ENCODE results near the gene REEP3.

The REEP3 gene

GRCh38 chr10:63562391-63562790 is 41.2 kb downstream of the REEP3 start:
- TF ChIP-seq ZFP30 (CRISPR knock-in tag; IDR thresholded peaks at IDR 0.05), result no peak
- TF ChIP-seq BACH2 (CRISPR knock-in tag; IDR thresholded peaks at IDR 0.05; ENCODE audit: borderline replicate concordance), result no peak
- no peak for TF ChIP-seq ZNF565 (CRISPR knock-in tag; conservative IDR thresholded peaks at IDR 0.05; ENCODE audit: low read depth)
- no peak for TF ChIP-seq PATZ1 (CRISPR knock-in tag; IDR thresholded peaks at IDR 0.05; ENCODE audit: borderline replicate concordance)
- no peak for TF ChIP-seq TOX (CRISPR knock-in tag; IDR thresholded peaks at IDR 0.05; ENCODE audit: borderline replicate concordance)
- TF ChIP-seq ISL1 (CRISPR knock-in tag; IDR thresholded peaks at IDR 0.05), result no peak
- no peak for TF ChIP-seq PPARA (CRISPR knock-in tag; IDR thresholded peaks at IDR 0.05; ENCODE audit: borderline replicate concordance)
- no peak for TF ChIP-seq TSHZ2 (CRISPR knock-in tag; IDR thresholded peaks at IDR 0.05)
- no peak for TF ChIP-seq POU6F1 (CRISPR knock-in tag; IDR thresholded peaks at IDR 0.05; ENCODE audit: borderline replicate concordance, low read depth)
- no peak for TF ChIP-seq SNAI2 (CRISPR knock-in tag; IDR thresholded peaks at IDR 0.05)
- TF ChIP-seq ARNTL (CRISPR knock-in tag; IDR thresholded peaks at IDR 0.05; ENCODE audit: borderline replicate concordance, low read depth), result no peak
- no peak for TF ChIP-seq ZC3H10 (CRISPR knock-in tag; IDR thresholded peaks at IDR 0.05)
- TF ChIP-seq ESRRG (CRISPR knock-in tag; IDR thresholded peaks at IDR 0.05), result no peak
- TF ChIP-seq OSR1 (CRISPR knock-in tag; IDR thresholded peaks at IDR 0.05), result no peak
- TF ChIP-seq CREB5 (CRISPR knock-in tag; IDR thresholded peaks at IDR 0.05; ENCODE audit: low read depth), result no peak
- no peak for ATAC-seq

GRCh38 chr10:63562857-63563256 is 41.7 kb downstream of the REEP3 start:
- ATAC-seq, result no peak
- TF ChIP-seq OSR1 (CRISPR knock-in tag; IDR thresholded peaks at IDR 0.05), result no peak
- TF ChIP-seq ZFP30 (CRISPR knock-in tag; IDR thresholded peaks at IDR 0.05), result no peak
- no peak for TF ChIP-seq SNAI2 (CRISPR knock-in tag; IDR thresholded peaks at IDR 0.05)
- no peak for TF ChIP-seq CSDC2 (CRISPR knock-in tag; IDR thresholded peaks at IDR 0.05)
- no peak for TF ChIP-seq ARNTL (CRISPR knock-in tag; IDR thresholded peaks at IDR 0.05; ENCODE audit: borderline replicate concordance, low read depth)
- no peak for TF ChIP-seq TSHZ2 (CRISPR knock-in tag; IDR thresholded peaks at IDR 0.05)
- no peak for TF ChIP-seq ZNF70 (CRISPR knock-in tag; IDR thresholded peaks at IDR 0.05)
- no peak for TF ChIP-seq ISL1 (CRISPR knock-in tag; IDR thresholded peaks at IDR 0.05)
- no peak for TF ChIP-seq TCF4 (CRISPR knock-in tag; IDR thresholded peaks at IDR 0.05; ENCODE audit: borderline replicate concordance)
- TF ChIP-seq BACH2 (CRISPR knock-in tag; IDR thresholded peaks at IDR 0.05; ENCODE audit: borderline replicate concordance), result no peak
- no peak for TF ChIP-seq ZNF8 (CRISPR knock-in tag; IDR thresholded peaks at IDR 0.05)
- TF ChIP-seq PPARA (CRISPR knock-in tag; IDR thresholded peaks at IDR 0.05; ENCODE audit: borderline replicate concordance), result no peak
- TF ChIP-seq ZFP3 (CRISPR knock-in tag; IDR thresholded peaks at IDR 0.05), result no peak
- no peak for TF ChIP-seq GLIS3 (CRISPR knock-in tag; IDR thresholded peaks at IDR 0.05)

All from SK-N-SH treated with all-trans-retinoic acid at 6 μM for 48 hours (cell line).